Keratinocyte (primary cell): ENCODE results near the gene SLF2. TPM values are rescaled to one million over a fixed set of nuclear protein-coding genes. Genes with fewer than 3 reads are reported as not detected.

Experiments used
- DNase-seq: peaks from one replicate; pipeline ENCODE4 v3.0.0-alpha.2; 2011; ENCODE audit warnings: low read depth, missing footprints, low spot score
- FAIRE-seq: peaks from 2 replicates; lab custom pipeline; 2011; peaks lifted over from hg19 to GRCh38; lab: Jason Lieb, UNC
- H2AFZ ChIP-seq: 2 replicates; pipeline ENCODE4 v1.6.0; 2012; ENCODE audit warnings: low read length, control low read depth, inconsistent platforms; ENCODE audit not compliant: control insufficient read depth
- H3K27ac ChIP-seq: 2 replicates; pipeline ENCODE4 v1.5.1; 2011; ENCODE audit warnings: low read length; ENCODE audit not compliant: control insufficient read depth, insufficient read depth
- H3K27me3 ChIP-seq: 3 replicates; pipeline ENCODE4 v1.6.0; 2011; ENCODE audit warnings: low read length; ENCODE audit not compliant: control insufficient read depth, insufficient read depth; ENCODE audit errors: extremely low read depth
- H3K36me3 ChIP-seq, 2 experiments: 2 replicates in 1 of 2; 3 replicates in 1 of 2; pipeline ENCODE4 v1.5.1; 2011; ENCODE audit warnings: low read length in 2 of 2, mild to moderate bottlenecking in 1 of 2; ENCODE audit not compliant: control insufficient read depth in 2 of 2, insufficient read depth in 2 of 2; ENCODE audit errors: extremely low read depth in 1 of 2
- H3K4me1 ChIP-seq: 3 replicates; pipeline ENCODE4 v1.5.1; 2011; ENCODE audit warnings: low read length; ENCODE audit not compliant: control insufficient read depth, insufficient read depth; ENCODE audit errors: extremely low read depth
- H3K4me2 ChIP-seq: 3 replicates; pipeline ENCODE4 v1.6.0; 2011; ENCODE audit warnings: low read depth, low read length; ENCODE audit not compliant: control insufficient read depth, insufficient read depth; ENCODE audit errors: extremely low read depth
- H3K4me3 ChIP-seq, 3 experiments: fragments of 200-600 bp in 1 of 3; sonication (generic) in 1 of 3; 2 replicates in 2 of 3; 3 replicates in 1 of 3; pipeline ENCODE4 v1.5.1; 2011 to 2016; ENCODE audit warnings: low read length in 3 of 3, mild to moderate bottlenecking in 3 of 3, control low read depth in 2 of 3, inconsistent platforms in 1 of 3, low read depth in 1 of 3, mixed read lengths in 1 of 3, mixed run types in 1 of 3, moderate library complexity in 1 of 3; ENCODE audit not compliant: control insufficient read depth in 2 of 3, insufficient read depth in 2 of 3; ENCODE audit errors: extremely low read depth in 1 of 3
- H3K79me2 ChIP-seq: 2 replicates; pipeline ENCODE4 v1.6.0; 2012; ENCODE audit warnings: low read length; ENCODE audit not compliant: control insufficient read depth, insufficient read depth
- H3K9ac ChIP-seq: 3 replicates; pipeline ENCODE4 v1.6.0; 2011; ENCODE audit warnings: low read length; ENCODE audit not compliant: control insufficient read depth, insufficient read depth; ENCODE audit errors: extremely low read depth
- H3K9me1 ChIP-seq: 3 replicates; pipeline ENCODE4 v1.6.0; 2011; ENCODE audit warnings: low read length; ENCODE audit not compliant: control insufficient read depth, insufficient read depth; ENCODE audit errors: extremely low read depth
- H3K9me3 ChIP-seq: 2 replicates; pipeline ENCODE4 v1.5.1; 2012; ENCODE audit warnings: low read depth, low read length; ENCODE audit not compliant: control insufficient read depth
- H4K20me1 ChIP-seq: 3 replicates; pipeline ENCODE4 v1.6.0; 2011; ENCODE audit warnings: low read length; ENCODE audit not compliant: control insufficient read depth, insufficient read depth; ENCODE audit errors: extremely low read depth
- CTCF ChIP-seq, 3 experiments: IDR thresholded peaks in 1 of 3; conservative IDR thresholded peaks in 1 of 3; optimal IDR thresholded peaks in 1 of 3; 2 replicates in 2 of 3; 3 replicates in 1 of 3; pipeline versions ENCODE3 to v1.5.1; 2011; ENCODE audit warnings: low read length in 3 of 3, mild to moderate bottlenecking in 3 of 3, moderate library complexity in 2 of 3, control low read depth in 1 of 3, inconsistent platforms in 1 of 3; ENCODE audit not compliant: insufficient read depth in 2 of 3; ENCODE audit errors: extremely low read depth in 1 of 3
- EZH2 ChIP-seq: IDR thresholded peaks from one replicate; pipeline ENCODE4 v1.6.1; 2012; ENCODE audit warnings: inconsistent platforms, mild to moderate bottlenecking, low read length, moderate library complexity
- dilution Hi-C: fragments of 300-500 bp; cut with MboI; formaldehyde crosslinking; loops from one replicate; pipeline ENCODE4 v1.7.0; 2020; ENCODE audit warnings: low sequenced_read_pairs; ENCODE audit not compliant: extremely low pct_ligation_motif_present
- polyA plus RNA-seq, 5 experiments: library from polyadenylated mRNA; depleted of rRNA in 3 of 5; stranded (reverse) in 3 of 5; stranded (forward) in 1 of 5; unstranded in 1 of 5; fragments of >200 nt; gene quantifications; 1 replicate in 1 of 5; 2 replicates in 3 of 5; 3 replicates in 1 of 5; pipeline versions ENCODE4 v1.2.1 to v1.2.3, GENCODE V29; 2011 to 2012; ENCODE audit warnings: missing spikeins in 2 of 5, low read depth in 1 of 5, low replicate concordance in 1 of 5

Gene SLF2
- polyA plus RNA-seq, 1 donor (not counting 4 experiments of a cell fraction or from before 2014, with no cell fraction given): 7.1 TPM

- dilution Hi-C loops: no loop called here
These were observed 96.2 kb downstream of the SLF2 start for GRCh38 chr10:101008823-101009423.

GRCh38 chr10:101010329-101010728, 97.6 kb downstream of the SLF2 start:
- no peaks in the 10 kb centered on the region for H3K79me2 ChIP-seq
- H3K36me3 ChIP-seq: peaks cover 11% of the 10 kb centered on the region in 2 experiments
- DNase-seq: no peak
- no peak overlapping the region for H3K4me2 ChIP-seq
- no peak overlapping the region for H3K27ac ChIP-seq
- no peaks in the 10 kb centered on the region for H3K9me1 ChIP-seq
- H3K27me3 ChIP-seq: no peaks in the 10 kb centered on the region
- dilution Hi-C loops: no loop called here
- H2AFZ ChIP-seq: no peak overlapping the region
- H3K9ac ChIP-seq: no peak overlapping the region
- TF ChIP-seq CTCF (optimal IDR thresholded peaks at IDR 0.05 in 1 of 3, IDR thresholded peaks at IDR 0.05 in 1 of 3, conservative IDR thresholded peaks at IDR 0.05 in 1 of 3; ENCODE audit: extremely low read depth in 1 of 3, insufficient read depth in 2 of 3, low read length in 3 of 3): no peak
- no peak for TF ChIP-seq EZH2
- no peak overlapping the region for H3K4me3 ChIP-seq
- H4K20me1 ChIP-seq: no peaks in the 10 kb centered on the region
- no peaks in the 10 kb centered on the region for H3K9me3 ChIP-seq
- no peak for FAIRE-seq
- H3K4me1 ChIP-seq: peaks cover 30% of the 10 kb centered on the region

More at GRCh38 chr10:101008823-101009423, 96.2 kb downstream of the SLF2 start:
- H3K9me1 ChIP-seq: no peaks in the 10 kb centered on the region
- FAIRE-seq: no peak
- H2AFZ ChIP-seq: no peak overlapping the region
- no peaks in the 10 kb centered on the region for H3K79me2 ChIP-seq
- no peak overlapping the region for H3K9ac ChIP-seq
- no peak overlapping the region for H3K27ac ChIP-seq
- H3K4me3 ChIP-seq: no peak overlapping the region
- no peaks in the 10 kb centered on the region for H3K27me3 ChIP-seq
- no peaks in the 10 kb centered on the region for H3K9me3 ChIP-seq
- DNase-seq: no peak
- H3K4me1 ChIP-seq: peaks cover 23% of the 10 kb centered on the region
- TF ChIP-seq EZH2 (no peak), CTCF (optimal IDR thresholded peaks at IDR 0.05 in 1 of 3, IDR thresholded peaks at IDR 0.05 in 1 of 3, conservative IDR thresholded peaks at IDR 0.05 in 1 of 3; ENCODE audit: extremely low read depth in 1 of 3, insufficient read depth in 2 of 3, low read length in 3 of 3) (no peak)
- peaks cover 15 to 17% of the 10 kb centered on the region in 2 experiments for H3K36me3 ChIP-seq
- H4K20me1 ChIP-seq: no peaks in the 10 kb centered on the region
- H3K4me2 ChIP-seq: no peak overlapping the region
